ENCODE data around the gene CFAP119.

GRCh38 chr16:30728321-30728720 is 33.5 kb downstream of the CFAP119 start:
- no peak for TF ChIP-seq CTCF (IDR thresholded peaks at IDR 0.05; ENCODE audit: low read depth, low read length)
- TF ChIP-seq POLR2A (IDR thresholded peaks at IDR 0.05; ENCODE audit: extremely low read depth, insufficient read length), result no peak
- TF ChIP-seq MAX (IDR thresholded peaks at IDR 0.05; ENCODE audit: low read depth, low read length), result no peak

Measured in NB4 (cell line).